Activated T-helper 2 cell treated with anti-CD3 and anti-CD28 coated beads, Interferon-gamma antibody, Interleukin-2, Interleukin-4, amounts not matched to agents 10 μg/mL and 5 μg/mL and 100 μg/mL, durations not matched to agents 14 hours and 24 hours and 36 hours (primary cell): ENCODE results near the gene KLRC4. TPM values are rescaled to one million over a fixed set of nuclear protein-coding genes. Genes with fewer than 3 reads are reported as not detected.

ENCODE experiments used
- DNase-seq: peaks from one replicate; pipeline ENCODE4 v3.0.0; 2021; ENCODE audit warnings: low spot score
- H3K27ac Mint-ChIP-seq: one replicate; pipeline ENCODE4 v1.8.0; 2021; ENCODE audit warnings: mixed read lengths
- H3K27me3 Mint-ChIP-seq: one replicate; pipeline ENCODE4 v1.8.0; 2021; ENCODE audit warnings: low read depth, mixed read lengths
- H3K36me3 Mint-ChIP-seq: one replicate; pipeline ENCODE4 v1.8.0; 2021; ENCODE audit warnings: low read depth, mixed read lengths
- H3K4me1 Mint-ChIP-seq: one replicate; pipeline ENCODE4 v1.8.0; 2021; ENCODE audit warnings: low read depth, mixed read lengths
- H3K4me3 Mint-ChIP-seq: one replicate; pipeline ENCODE4 v1.8.0; 2021; ENCODE audit warnings: low read depth, mild to moderate bottlenecking, moderate library complexity, mixed read lengths
- H3K9me3 Mint-ChIP-seq: one replicate; pipeline ENCODE4 v1.8.0; 2021; ENCODE audit warnings: mixed read lengths
- intact Hi-C: fragments of 100-400 bp; cut with micrococcal nuclease; formaldehyde crosslinking; loops from one replicate; pipeline ENCODE4 v1.15.1; 2023
- total RNA-seq: library from RNA; stranded (reverse); gene quantifications from 2 replicates; pipeline ENCODE4 v1.2.3, GENCODE V29; 2022

Gene KLRC4
- total RNA-seq, 1 donor from 2014 or later, result not detected

DNA sequence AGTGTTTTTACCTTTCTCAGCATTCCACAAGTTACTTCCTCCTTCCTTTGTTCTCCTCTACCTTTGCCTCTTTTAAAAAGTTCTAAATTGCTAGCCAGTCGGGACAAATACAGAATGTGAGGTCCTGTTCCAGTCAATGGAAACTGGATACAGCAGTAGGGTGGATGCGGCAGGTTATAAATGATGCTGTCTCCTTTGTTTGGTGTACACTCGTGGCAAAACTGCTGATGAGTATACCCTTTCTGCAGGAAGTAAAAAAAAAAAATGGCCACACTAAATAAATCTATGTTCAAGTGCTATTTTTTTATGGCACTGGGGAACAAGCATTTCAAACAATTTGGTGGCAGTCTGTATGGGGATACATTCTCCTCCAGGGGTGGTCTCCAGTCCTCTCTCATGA lies 47.2 kb downstream of the KLRC4 start:
- Mint-ChIP-seq H3K4me1 (peaks cover 8% of the 10 kb centered on the region), H3K27ac (no peak overlapping the region), H3K36me3 (no peaks in the 10 kb centered on the region), H3K4me3 (no peak overlapping the region), H3K9me3 (no peaks in the 10 kb centered on the region), H3K27me3 (peaks cover 26% of the 10 kb centered on the region)
- no peak for DNase-seq
- intact Hi-C loops, result loop anchor here (5.0 to 10.0 kb wide), 2 partner anchors 125 to 148 kb away; partner anchors contain the start of gene GABARAPL1

DNA sequence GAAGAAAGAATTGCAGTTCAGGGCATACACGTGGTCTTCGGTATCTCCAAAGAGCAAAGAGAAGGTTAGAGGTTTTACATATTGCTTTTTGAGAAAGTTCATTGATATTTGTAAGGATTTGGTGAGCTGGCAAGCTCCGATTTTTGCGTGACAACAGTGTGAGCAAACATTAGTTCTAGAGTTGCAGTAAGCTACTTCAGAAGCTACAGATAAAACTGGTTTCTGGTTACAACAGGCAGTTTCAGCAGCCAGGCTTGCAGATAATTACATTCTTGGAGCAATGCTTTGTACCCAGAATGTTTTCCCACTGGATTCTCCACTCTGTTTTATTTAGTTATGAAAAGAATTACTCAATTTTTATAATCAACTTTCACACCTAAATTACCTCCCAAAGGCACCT lies 47.9 kb downstream of the KLRC4 start:
- no peaks in the 10 kb centered on the region for H3K36me3 Mint-ChIP-seq
- intact Hi-C loops, result loop anchor here (5.0 to 10.0 kb wide), 2 partner anchors 124 to 147 kb away; partner anchors contain the start of gene GABARAPL1
- peaks cover 8% of the 10 kb centered on the region for H3K4me1 Mint-ChIP-seq
- H3K9me3 Mint-ChIP-seq, result no peaks in the 10 kb centered on the region
- no peak for DNase-seq
- no peak overlapping the region for H3K4me3 Mint-ChIP-seq
- H3K27me3 Mint-ChIP-seq, result peaks cover 26% of the 10 kb centered on the region
- no peak overlapping the region for H3K27ac Mint-ChIP-seq

DNA sequence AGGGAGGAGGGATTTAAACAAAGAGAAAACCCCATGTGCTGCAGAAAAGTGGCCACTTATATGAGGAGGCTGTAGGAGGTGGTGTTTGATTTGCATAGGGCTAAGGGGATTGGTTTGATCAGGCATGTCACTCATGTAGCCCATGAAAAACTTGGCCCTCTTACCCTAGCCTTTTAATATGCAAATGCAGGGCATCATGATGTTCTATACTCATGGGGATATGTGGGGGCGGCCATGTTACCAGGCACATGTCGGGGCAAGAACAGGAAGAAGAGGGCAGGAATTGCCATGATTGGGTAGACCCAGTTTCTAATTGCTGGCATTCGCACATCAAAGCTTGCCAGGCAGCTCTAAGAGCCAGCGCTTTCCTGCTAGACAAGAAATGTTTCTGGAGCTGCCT lies 48.5 kb downstream of the KLRC4 start:
- intact Hi-C loops, result loop anchor here (5.0 to 10.0 kb wide), 2 partner anchors 124 to 146 kb away; partner anchors contain the start of gene GABARAPL1
- Mint-ChIP-seq H3K27me3 (peaks cover 28% of the 10 kb centered on the region), H3K9me3 (no peaks in the 10 kb centered on the region), H3K4me3 (no peak overlapping the region), H3K27ac (no peak overlapping the region), H3K36me3 (no peaks in the 10 kb centered on the region), H3K4me1 (peaks cover 8% of the 10 kb centered on the region)
- DNase-seq, result no peak

DNA sequence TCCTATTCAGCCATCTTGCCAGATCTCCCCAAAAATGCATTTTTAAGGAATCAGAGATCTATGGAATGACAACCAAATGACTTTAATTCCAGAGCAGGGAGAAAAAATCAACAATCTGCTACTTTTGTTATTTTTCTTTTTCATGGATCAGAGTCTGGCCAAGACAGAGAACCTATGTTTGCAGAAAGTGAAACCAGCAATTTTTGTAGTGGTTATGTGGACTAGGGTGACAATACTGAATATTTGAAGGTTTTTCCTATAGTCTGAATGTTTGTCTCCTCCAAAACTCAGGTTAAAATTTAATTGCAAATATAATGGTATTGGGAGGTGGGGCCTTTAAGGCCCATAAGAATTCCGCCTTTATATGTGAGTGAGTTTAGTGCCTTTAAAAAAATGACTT lies 50.6 kb downstream of the KLRC4 start:
- no peak overlapping the region for H3K4me3 Mint-ChIP-seq
- intact Hi-C loops, result no loop called here
- no peak overlapping the region for H3K27ac Mint-ChIP-seq
- H3K36me3 Mint-ChIP-seq, result no peaks in the 10 kb centered on the region
- peaks cover 30% of the 10 kb centered on the region for H3K27me3 Mint-ChIP-seq
- H3K4me1 Mint-ChIP-seq, result peaks cover 8% of the 10 kb centered on the region
- DNase-seq, result no peak
- no peaks in the 10 kb centered on the region for H3K9me3 Mint-ChIP-seq

DNA sequence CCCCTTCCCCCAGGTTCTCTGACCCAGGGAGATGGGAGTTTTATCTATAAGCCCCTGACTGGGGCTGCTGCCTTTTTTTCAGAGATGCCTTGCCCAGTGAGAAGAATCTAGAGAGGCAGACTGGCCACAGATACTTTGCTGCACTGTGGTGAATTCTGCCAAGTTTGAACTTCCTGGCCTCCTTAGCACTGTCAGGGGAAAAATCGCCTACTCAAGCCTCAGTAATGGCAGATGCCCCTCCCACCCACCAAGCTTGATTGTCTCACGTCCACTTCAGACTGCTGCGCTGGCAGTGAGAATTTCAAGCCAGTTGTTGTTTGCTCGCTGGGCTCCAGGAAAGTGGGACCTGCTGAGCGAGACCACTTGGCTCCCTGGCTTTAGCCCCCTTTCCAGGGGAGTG lies 51.4 kb downstream of the KLRC4 start:
- Mint-ChIP-seq H3K4me3 (no peak overlapping the region), H3K27me3 (peaks cover 30% of the 10 kb centered on the region), H3K36me3 (no peaks in the 10 kb centered on the region), H3K4me1 (peaks cover 8% of the 10 kb centered on the region), H3K9me3 (no peaks in the 10 kb centered on the region), H3K27ac (no peak overlapping the region)
- intact Hi-C loops, result no loop called here
- no peak for DNase-seq

Other genes starting within 250 kb of the KLRC4 start
- gene OLR1, start 237.6 kb downstream of the KLRC4 start, total RNA-seq, result not detected in 2 replicates
- not detected in 2 replicates for gene TMEM52B, start 230.7 kb downstream of the KLRC4 start, total RNA-seq
- 4.0 and 5.2 TPM in 2 replicates for gene GABARAPL1, start 196.9 kb downstream of the KLRC4 start, total RNA-seq
- 3.3 and 3.5 TPM in 2 replicates for gene KLRD1, start 101.9 kb downstream of the KLRC4 start, total RNA-seq
- 0.69 and 0.75 TPM in 2 replicates for gene KLRK1, start 19.7 kb downstream of the KLRC4 start, total RNA-seq
- gene KLRC3, start 10.8 kb upstream of the KLRC4 start, total RNA-seq, result not detected in 2 replicates
- gene KLRC2, start 26.3 kb upstream of the KLRC4 start, total RNA-seq, result 0.25 and 0.39 TPM in 2 replicates
- gene KLRC1, start 43.6 kb upstream of the KLRC4 start, total RNA-seq, result 0.21 and 0.37 TPM in 2 replicates
- 0.48 and 0.52 TPM in 2 replicates for gene EIF2S3B, start 96.1 kb upstream of the KLRC4 start, total RNA-seq
- 69.4 and 70.2 TPM in 2 replicates for gene MAGOHB, start 203.9 kb upstream of the KLRC4 start, total RNA-seq